GM12873 (cell line): ENCODE results near the gene MVD.

Experiments
- CTCF ChIP-seq: IDR thresholded peaks from 2 replicates; pipeline ENCODE4 v1.5.1; 2012; ENCODE audit warnings: low read depth, mild to moderate bottlenecking, moderate library complexity, low read length, control low read depth; ENCODE audit not compliant: insufficient read depth; ENCODE audit errors: missing control alignments

The MVD gene

GRCh38 chr16:88640498-88641247, 22.2 kb downstream of the MVD start:
- TF ChIP-seq CTCF = no peak

- no peak for TF ChIP-seq CTCF
These were observed 22.8 kb downstream of the MVD start for GRCh38 chr16:88640039-88640495.

- TF ChIP-seq CTCF = no peak
These were observed 23.5 kb downstream of the MVD start for GRCh38 chr16:88639231-88640038.

GRCh38 chr16:88638323-88639230, 24.3 kb downstream of the MVD start, which contains the start of gene IL17C:
TSS of gene IL17C (plus strand) at chr16:88638572. CDS start at chr16:88638642, 70 bp downstream.
- no peak for TF ChIP-seq CTCF

GRCh38 chr16:88636488-88637265, 26.2 kb downstream of the MVD start:
- TF ChIP-seq CTCF = no peak

GRCh38 chr16:88635671-88636319, 27.1 kb downstream of the MVD start:
- no peak for TF ChIP-seq CTCF
